T-helper 2 cell treated with Interferon-gamma antibody and Interleukin-4, amounts not matched to agents 100 ng/mL and 5 ng/mL, for 36 hours (primary cell): ENCODE measurements around the gene TADA2A. TPM values are rescaled to one million over a fixed set of nuclear protein-coding genes. Genes with fewer than 3 reads are reported as not detected.

Experiments
- intact Hi-C: fragments of 100-400 bp; cut with micrococcal nuclease; formaldehyde crosslinking; loops from one replicate; pipeline ENCODE4 v1.15.1; 2023
- total RNA-seq: library from RNA; stranded (reverse); gene quantifications from 2 replicates; pipeline ENCODE4 v1.2.3, GENCODE V29; 2022

TADA2A gene
- total RNA-seq, 1 donor from 2014 or later: 44.6 TPM

GRCh38 chr17:37521821-37522220 lies 115.1 kb downstream of the TADA2A start:
- intact Hi-C loops: loop anchor here (10.0 kb wide), 2 partner anchors 83 to 273 kb away; partner anchors contain the start of gene SYNRG

GRCh38 chr17:37523715-37524219 lies 117.1 kb downstream of the TADA2A start:
- intact Hi-C loops: loop anchor here (10.0 kb wide), 2 partner anchors 81 to 271 kb away; partner anchors contain the start of gene SYNRG

GRCh38 chr17:37527249-37527851 lies 120.7 kb downstream of the TADA2A start:
- intact Hi-C loops: loop anchor here (10.0 kb wide), 2 partner anchors 77 to 267 kb away; partner anchors contain the start of gene SYNRG

Other genes starting within 250 kb of the TADA2A start
- gene C17orf78, start 30.9 kb upstream of the TADA2A start, total RNA-seq: not detected in 2 replicates
- 59.1 and 62.5 TPM in 2 replicates for gene ACACA, start 50 bp upstream of the TADA2A start, total RNA-seq
- gene DUSP14, start 83.0 kb downstream of the TADA2A start, total RNA-seq: 10.2 and 12.0 TPM in 2 replicates
- 87.8 and 90.3 TPM in 2 replicates for gene SYNRG, start 202.5 kb downstream of the TADA2A start, total RNA-seq
- 33.9 and 35.0 TPM in 2 replicates for gene DDX52, start 236.6 kb downstream of the TADA2A start, total RNA-seq